ENCODE measurements around the gene CBY3. TPM values are rescaled to one million over a fixed set of nuclear protein-coding genes. Genes with fewer than 3 reads are reported as not detected.
"Not testable (repeated sequence)": the region's sequence is repeated elsewhere in the genome, so short reads cannot be mapped to it uniquely, and the experiment has no call there.

CBY3 gene
- total and polyA plus RNA-seq, 2 of the 13 experiments (the other 11 are each of a cell fraction or from before 2014, with no cell fraction given) = not detected

GRCh38 chr5:179694561-179694960 lies 13.7 kb upstream of the CBY3 start (continued):
- no peak for TF ChIP-seq DZIP1 (CRISPR knock-in tag; IDR thresholded peaks at IDR 0.05)
- no peak for TF ChIP-seq ZNF75D (CRISPR knock-in tag; IDR thresholded peaks at IDR 0.05; ENCODE audit: borderline replicate concordance)
- no peak for TF ChIP-seq ZNF30 (CRISPR knock-in tag; IDR thresholded peaks at IDR 0.05)
- TF ChIP-seq ZFP37 (CRISPR knock-in tag; IDR thresholded peaks at IDR 0.05; ENCODE audit: borderline replicate concordance) = no peak

- WGBS (ENCODE audit: low lambda C conversion rate) = 59% methylated on average over 9 of the region's 9 CpGs
- H3K9ac ChIP-seq (ENCODE audit: insufficient read depth, low read depth, low read length); FAIRE-seq; ATAC-seq; H3K4me3 ChIP-seq (replicated peaks in 1 of 3; ENCODE audit: insufficient read depth in 1 of 3, low read depth in 2 of 3, low read length in 3 of 3); H3K36me3 ChIP-seq (replicated peaks in 1 of 2; ENCODE audit: control insufficient read depth in 1 of 2, insufficient read depth in 2 of 2, low read length in 2 of 2); in situ Hi-C loops (cut with HindIII; ENCODE audit: extremely low pct_ligation_motif_present, low pct_unique_long_range_greater_than_20kb); H3K79me2 ChIP-seq (ENCODE audit: insufficient read depth, low read length); H3K9me3 ChIP-seq (ENCODE audit: low read length); H3K27ac ChIP-seq (ENCODE audit: extremely low read length, insufficient read depth, low read length); H2AFZ ChIP-seq (ENCODE audit: low read length); intact Hi-C loops (cut with micrococcal nuclease; ENCODE audit: unreplicated experiment); BruUV-seq (replicated peaks); CTCF ChIA-PET (ENCODE audit: low intra/inter-chr PET ratio, low total read pairs); H4K20me1 ChIP-seq (ENCODE audit: insufficient read depth, low read length); H3K4me2 ChIP-seq (ENCODE audit: low read depth, low read length); DNase-seq (ENCODE audit: low spot score); POLR2A ChIA-PET; H3K27me3 ChIP-seq (ENCODE audit: control insufficient read depth in 1 of 2, insufficient read depth in 2 of 2, low read length in 2 of 2): not testable (repeated sequence)
- peaks cover 16% of the 10 kb centered on the region for H3K4me1 ChIP-seq (ENCODE audit: insufficient read depth, low read length)
These were observed 8.4 kb upstream of the CBY3 start for GRCh38 chr5:179689212-179689611.

All from HepG2 (cell line).